ENCODE results near the gene RNF149.
"Not testable (repeated sequence)": the region's sequence is repeated elsewhere in the genome, so short reads cannot be mapped to it uniquely, and the experiment has no call there.

The RNF149 gene

DNA sequence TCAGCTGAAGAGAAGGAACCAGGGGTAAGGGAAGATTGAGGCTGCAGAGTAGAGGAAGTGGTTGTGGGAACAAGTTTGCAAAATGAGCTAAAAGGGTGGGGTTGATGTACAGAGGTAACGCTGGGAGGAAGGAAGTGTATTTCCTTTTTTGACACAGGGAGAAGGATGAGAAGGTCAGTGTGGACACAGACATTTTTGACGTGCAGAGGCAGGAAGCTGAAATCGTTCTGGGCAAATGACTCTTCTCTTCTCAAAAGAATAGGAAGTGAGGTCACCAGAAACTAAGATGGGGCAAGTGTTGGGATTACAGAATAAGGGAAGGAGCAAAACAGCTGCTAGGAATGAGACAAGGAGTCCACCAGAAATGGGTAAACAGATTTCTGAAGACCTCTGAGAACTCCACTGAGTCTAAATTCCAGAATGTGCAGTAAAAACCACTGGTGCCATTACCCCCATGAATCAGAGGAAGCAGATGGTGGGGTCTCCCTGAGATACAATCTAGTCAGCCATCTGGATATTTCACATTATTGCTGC is 20.0 kb upstream of the RNF149 start:
- H3K27ac ChIP-seq (ENCODE audit: low read length): no peak overlapping the region
- peaks cover 16% of the 10 kb centered on the region for H3K9me3 ChIP-seq (ENCODE audit: insufficient read depth, low read depth, low read length)
- peaks cover 29% of the 10 kb centered on the region for H3K4me1 ChIP-seq (ENCODE audit: insufficient read depth, low read length)
- no peaks in the 10 kb centered on the region for H3K36me3 ChIP-seq (ENCODE audit: insufficient read depth, low read depth, low read length)
- H3K4me3 ChIP-seq (ENCODE audit: low read length): 0 out of 2 replicates have a peak overlapping the region, but pooled peaks have one; percentile 40
- no peaks in the 10 kb centered on the region for H3K27me3 ChIP-seq (ENCODE audit: insufficient read depth, low read length)
- peak overlapping the region; percentile 16; the same call in 1 of the 2 replicates for H3K9ac ChIP-seq (ENCODE audit: low read depth, low read length)

DNA sequence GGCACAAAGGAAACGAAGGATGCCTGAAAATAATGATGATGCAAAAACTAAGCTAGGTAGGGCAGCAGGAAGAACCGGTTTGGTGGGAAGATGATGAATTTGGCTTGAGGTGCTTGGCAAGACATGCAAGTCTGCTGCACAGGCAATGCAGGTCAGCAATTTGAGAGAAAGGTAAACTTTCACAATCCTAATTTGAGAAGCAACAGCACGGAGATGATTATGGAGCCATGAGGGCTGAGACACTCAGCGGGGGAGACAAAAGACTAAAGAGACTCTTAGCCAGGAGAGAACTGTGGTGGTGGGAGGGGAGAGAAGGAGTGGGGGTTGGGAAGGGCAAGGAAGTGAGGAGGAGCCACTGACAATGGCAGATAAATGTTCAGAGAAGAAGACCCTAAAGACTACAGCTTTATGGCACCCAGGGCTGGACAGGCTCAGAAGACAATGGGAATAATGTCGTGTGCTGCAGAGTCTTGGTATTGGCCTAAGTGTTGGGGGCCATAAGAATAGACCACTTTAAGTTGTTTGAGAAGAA is 19.4 kb upstream of the RNF149 start:
- Histone ChIP-seq H3K9ac (ENCODE audit: low read depth, low read length) (peak overlapping the region; percentile 16; the same call in 1 of the 2 replicates), H3K27me3 (ENCODE audit: insufficient read depth, low read length) (no peaks in the 10 kb centered on the region), H3K4me1 (ENCODE audit: insufficient read depth, low read length) (peaks cover 29% of the 10 kb centered on the region), H3K36me3 (ENCODE audit: insufficient read depth, low read depth, low read length) (no peaks in the 10 kb centered on the region), H3K27ac (ENCODE audit: low read length) (peak overlapping the region; percentile 72), H3K9me3 (ENCODE audit: insufficient read depth, low read depth, low read length) (peaks cover 16% of the 10 kb centered on the region), H3K4me3 (ENCODE audit: low read length) (peak overlapping the region; percentile 40; the same call in 1 of the 2 replicates)

DNA sequence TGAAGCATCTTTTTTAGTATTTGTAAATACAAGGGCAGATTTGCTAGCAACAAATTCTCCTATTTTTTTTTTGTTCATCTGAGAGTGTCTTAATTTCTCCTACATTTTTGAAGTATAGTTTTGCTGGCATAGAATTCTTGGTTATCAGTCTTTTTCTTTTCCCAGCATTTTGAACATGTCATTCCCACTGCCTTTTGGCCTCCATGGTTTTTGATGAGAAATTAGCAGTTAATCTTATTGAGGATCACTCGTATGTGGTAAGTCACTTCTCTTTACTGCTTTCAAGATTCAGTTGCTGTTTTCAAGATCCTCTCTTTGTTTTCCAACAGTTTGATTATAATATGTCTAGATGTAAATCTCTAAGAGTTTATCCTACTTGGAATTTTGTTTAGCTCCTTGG is 16.9 kb upstream of the RNF149 start:
- Histone ChIP-seq H3K9me3 (ENCODE audit: insufficient read depth, low read depth, low read length) (peaks cover 16% of the 10 kb centered on the region), H3K4me3 (ENCODE audit: low read length) (no peak overlapping the region), H3K4me1 (ENCODE audit: insufficient read depth, low read length) (peaks cover 23% of the 10 kb centered on the region), H3K36me3 (ENCODE audit: insufficient read depth, low read depth, low read length) (no peaks in the 10 kb centered on the region), H3K27ac (ENCODE audit: low read length) (no peak overlapping the region), H3K27me3 (ENCODE audit: insufficient read depth, low read length) (no peaks in the 10 kb centered on the region), H3K9ac (ENCODE audit: low read depth, low read length) (no peak overlapping the region)

DNA sequence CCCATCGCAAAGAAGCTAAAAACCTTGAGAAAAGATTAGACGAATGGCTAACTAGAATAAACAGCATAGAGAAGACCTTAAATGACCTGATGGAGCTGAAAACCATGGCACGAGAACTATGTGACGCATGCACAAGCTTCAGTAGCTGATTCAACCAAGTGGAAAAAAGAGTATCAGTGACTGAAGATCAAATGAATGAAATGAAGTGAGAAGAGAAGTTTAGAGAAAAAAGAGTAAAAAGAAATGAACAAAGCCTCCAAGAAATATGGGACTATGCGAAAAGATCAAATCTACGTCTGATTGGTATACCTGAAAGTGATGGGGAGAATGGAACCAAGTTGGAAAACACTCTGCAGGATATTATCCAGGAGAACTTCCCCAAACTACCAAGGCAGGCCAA is 8.1 kb upstream of the RNF149 start:
- H3K4me3 ChIP-seq (ENCODE audit: low read length); H3K27me3 ChIP-seq (ENCODE audit: insufficient read depth, low read length); H3K9ac ChIP-seq (ENCODE audit: low read depth, low read length); H3K27ac ChIP-seq (ENCODE audit: low read length); H3K9me3 ChIP-seq (ENCODE audit: insufficient read depth, low read depth, low read length); H3K4me1 ChIP-seq (ENCODE audit: insufficient read depth, low read length); H3K36me3 ChIP-seq (ENCODE audit: insufficient read depth, low read depth, low read length): not testable (repeated sequence)

DNA sequence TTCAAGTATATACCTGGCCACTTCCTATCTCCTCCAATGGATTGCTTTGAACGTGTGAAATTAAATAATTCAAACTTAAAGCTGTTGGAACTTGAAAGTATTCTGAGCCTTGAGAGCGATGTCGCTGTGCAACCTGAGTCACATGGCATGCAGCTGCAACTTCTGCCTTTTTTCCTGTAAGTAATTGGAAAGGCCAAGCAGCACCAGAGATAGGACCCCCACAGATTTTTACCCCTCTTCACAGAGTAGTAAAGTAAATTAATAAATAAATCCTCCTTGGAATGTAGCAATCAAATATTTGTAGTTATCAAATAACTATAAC is 3.2 kb upstream of the RNF149 start:
- Histone ChIP-seq H3K27ac (ENCODE audit: low read length) (no peak overlapping the region), H3K9ac (ENCODE audit: low read depth, low read length) (no peak overlapping the region), H3K36me3 (ENCODE audit: insufficient read depth, low read depth, low read length) (no peaks in the 10 kb centered on the region), H3K4me3 (ENCODE audit: low read length) (no peak overlapping the region), H3K4me1 (ENCODE audit: insufficient read depth, low read length) (peaks cover 3% of the 10 kb centered on the region; the same call in 1 of the 2 replicates), H3K9me3 (ENCODE audit: insufficient read depth, low read depth, low read length) (no peaks in the 10 kb centered on the region; the same call in 1 of the 2 replicates), H3K27me3 (ENCODE audit: insufficient read depth, low read length) (peaks cover 12% of the 10 kb centered on the region)

DNA sequence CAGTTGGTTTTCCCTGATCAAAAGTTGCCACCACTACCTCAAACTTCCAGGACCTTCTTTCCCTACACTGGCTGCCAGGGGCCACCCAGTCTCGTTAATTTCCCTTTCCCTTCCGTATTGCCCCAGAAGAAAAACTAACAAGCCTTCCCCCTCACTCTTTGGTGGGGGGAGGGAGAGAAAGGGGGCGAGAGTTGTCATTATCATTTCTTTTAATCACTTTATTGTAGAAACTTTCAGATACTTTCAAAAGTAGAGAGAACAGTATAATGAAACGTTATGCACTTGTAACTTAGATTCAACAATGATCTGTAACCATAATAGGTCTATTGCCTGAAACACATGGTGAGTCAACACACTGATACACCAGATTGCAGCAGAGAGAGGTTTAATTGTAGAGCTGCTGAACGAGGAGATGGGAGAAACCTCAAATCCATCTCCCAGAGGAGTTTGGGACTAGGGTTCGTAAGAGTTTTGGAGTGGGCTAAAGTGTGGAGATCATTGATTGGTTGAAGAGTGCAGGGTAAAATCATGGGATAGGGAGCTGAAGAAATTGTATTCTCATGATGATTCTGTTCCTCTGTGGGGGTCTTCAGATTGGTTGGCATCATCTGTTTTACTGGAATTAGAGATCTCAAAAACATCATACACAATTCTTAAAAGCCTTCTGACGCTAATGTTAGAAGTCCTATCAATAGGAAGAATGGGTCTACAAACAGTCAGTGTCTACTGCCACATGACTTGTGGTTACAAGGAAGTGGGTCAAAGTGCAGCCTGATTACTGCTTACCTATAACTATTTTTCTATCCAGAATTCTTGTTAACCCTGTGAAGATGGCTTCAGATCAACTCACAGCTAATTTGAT is 2.6 kb upstream of the RNF149 start:
- Histone ChIP-seq H3K4me3 (ENCODE audit: low read length) (no peak overlapping the region), H3K9me3 (ENCODE audit: insufficient read depth, low read depth, low read length) (no peaks in the 10 kb centered on the region; the same call in 1 of the 2 replicates), H3K27me3 (ENCODE audit: insufficient read depth, low read length) (peaks cover 12% of the 10 kb centered on the region), H3K27ac (ENCODE audit: low read length) (no peak overlapping the region), H3K9ac (ENCODE audit: low read depth, low read length) (no peak overlapping the region), H3K36me3 (ENCODE audit: insufficient read depth, low read depth, low read length) (no peaks in the 10 kb centered on the region), H3K4me1 (ENCODE audit: insufficient read depth, low read length) (peaks cover 9% of the 10 kb centered on the region)

DNA sequence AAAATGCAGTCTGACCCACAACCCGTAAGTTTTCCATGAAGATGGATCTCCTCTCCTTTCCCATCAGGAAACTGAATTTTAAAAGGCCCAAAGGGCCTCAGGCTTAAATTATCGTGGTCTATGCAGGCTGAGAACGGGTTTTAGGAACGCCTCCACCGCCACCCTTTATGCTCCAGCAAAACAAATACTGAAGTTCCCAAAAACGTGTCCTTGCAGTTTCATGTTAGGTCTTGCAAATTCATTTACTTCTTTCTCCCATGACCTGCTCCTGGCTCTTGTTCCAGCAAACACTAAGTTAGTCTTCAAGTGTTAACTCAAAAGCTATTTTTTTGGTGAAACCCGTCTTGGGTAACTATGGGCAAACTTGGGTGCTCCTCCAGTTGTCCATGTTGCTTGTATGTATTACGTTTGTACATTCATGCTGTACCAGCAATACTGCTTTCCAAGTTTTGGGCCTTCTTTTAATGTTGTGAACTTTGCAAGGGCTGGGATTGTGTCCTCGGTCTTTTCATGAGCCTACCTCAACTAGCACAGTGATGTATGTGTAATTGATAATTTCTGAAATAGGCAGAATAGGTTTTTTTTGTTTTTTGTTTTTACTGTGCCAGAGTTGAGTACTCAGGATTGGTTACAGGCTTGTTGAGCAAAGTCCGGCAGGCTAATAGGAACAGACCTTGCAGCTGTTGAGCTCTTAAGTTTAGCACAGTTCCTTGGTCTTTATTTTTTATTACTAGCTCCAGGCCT is 1.8 kb upstream of the RNF149 start:
- H3K9ac ChIP-seq (ENCODE audit: low read depth, low read length): no peak overlapping the region
- no peaks in the 10 kb centered on the region for H3K36me3 ChIP-seq (ENCODE audit: insufficient read depth, low read depth, low read length)
- H3K4me1 ChIP-seq (ENCODE audit: insufficient read depth, low read length): peaks cover 15% of the 10 kb centered on the region
- no peaks in the 10 kb centered on the region; the same call in 1 of the 2 replicates for H3K9me3 ChIP-seq (ENCODE audit: insufficient read depth, low read depth, low read length)
- H3K27ac ChIP-seq (ENCODE audit: low read length): no peak overlapping the region
- H3K4me3 ChIP-seq (ENCODE audit: low read length): no peak overlapping the region
- H3K27me3 ChIP-seq (ENCODE audit: insufficient read depth, low read length): peaks cover 12% of the 10 kb centered on the region

DNA sequence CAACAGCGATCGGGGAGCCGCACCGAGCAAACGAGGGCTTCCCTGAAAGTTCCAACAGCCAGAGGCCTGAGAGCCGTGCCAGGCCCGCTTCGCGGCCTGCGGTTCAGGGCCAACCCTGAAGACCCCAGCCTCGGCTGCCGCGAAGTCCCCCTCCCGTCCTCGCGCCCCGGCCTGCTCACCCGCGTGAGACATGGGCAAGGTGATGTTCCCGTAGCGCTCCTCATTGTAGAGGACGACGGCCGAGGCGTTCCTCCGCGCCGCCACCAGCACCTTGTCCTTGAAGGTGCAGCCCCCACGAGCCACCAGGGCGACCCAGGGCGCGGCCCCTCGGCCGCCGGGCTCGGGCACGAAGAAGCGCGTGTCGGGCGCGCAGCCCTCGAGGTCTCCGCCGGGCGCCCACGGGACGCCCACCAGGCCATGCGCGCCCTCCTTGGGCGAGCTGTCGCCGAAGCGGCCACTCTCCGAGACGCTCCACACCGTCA is 510 bp downstream of the RNF149 start:
- H3K4me1 ChIP-seq (ENCODE audit: insufficient read depth, low read length): peaks cover 15% of the 10 kb centered on the region
- peak overlapping the region; percentile 81 for H3K9ac ChIP-seq (ENCODE audit: low read depth, low read length)
- no peak overlapping the region for H3K27ac ChIP-seq (ENCODE audit: low read length)

DNA sequence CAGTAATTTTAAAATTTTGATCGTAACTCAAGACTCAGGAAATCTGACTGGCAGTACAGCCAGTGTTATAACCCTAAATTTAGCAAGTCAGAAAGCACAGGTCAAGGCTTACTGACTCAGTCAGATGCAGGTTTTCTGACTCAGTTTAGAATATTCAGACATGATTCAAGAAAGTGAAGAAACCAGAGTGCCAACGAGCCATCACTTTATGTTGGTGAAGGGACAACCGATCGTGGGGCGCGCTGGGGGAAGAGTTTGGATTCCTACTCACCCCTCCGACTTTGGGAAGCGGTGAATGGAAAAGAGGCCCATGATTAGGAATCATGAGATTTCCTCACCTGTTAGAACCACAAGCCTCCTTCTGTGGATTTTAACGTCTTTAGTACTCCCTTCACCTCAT is 998 bp downstream of the RNF149 start:
- peaks cover 15% of the 10 kb centered on the region for H3K4me1 ChIP-seq (ENCODE audit: insufficient read depth, low read length)
- H3K4me3 ChIP-seq (ENCODE audit: low read length): peak overlapping the region; percentile 85
- H3K9me3 ChIP-seq (ENCODE audit: insufficient read depth, low read depth, low read length): no peaks in the 10 kb centered on the region; the same call in 1 of the 2 replicates
- H3K36me3 ChIP-seq (ENCODE audit: insufficient read depth, low read depth, low read length): no peaks in the 10 kb centered on the region
- H3K27me3 ChIP-seq (ENCODE audit: insufficient read depth, low read length): peaks cover 12% of the 10 kb centered on the region
- no peak overlapping the region for H3K27ac ChIP-seq (ENCODE audit: low read length)
- H3K9ac ChIP-seq (ENCODE audit: low read depth, low read length): peak overlapping the region; percentile 81; the same call in 1 of the 2 replicates

More for the DNA sequence above, 510 bp downstream of the RNF149 start:
- peaks cover 12% of the 10 kb centered on the region for H3K27me3 ChIP-seq (ENCODE audit: insufficient read depth, low read length)
- H3K36me3 ChIP-seq (ENCODE audit: insufficient read depth, low read depth, low read length): no peaks in the 10 kb centered on the region
- H3K9me3 ChIP-seq (ENCODE audit: insufficient read depth, low read depth, low read length): no peaks in the 10 kb centered on the region; the same call in 1 of the 2 replicates
- peak overlapping the region; percentile 85 for H3K4me3 ChIP-seq (ENCODE audit: low read length)

DNA sequence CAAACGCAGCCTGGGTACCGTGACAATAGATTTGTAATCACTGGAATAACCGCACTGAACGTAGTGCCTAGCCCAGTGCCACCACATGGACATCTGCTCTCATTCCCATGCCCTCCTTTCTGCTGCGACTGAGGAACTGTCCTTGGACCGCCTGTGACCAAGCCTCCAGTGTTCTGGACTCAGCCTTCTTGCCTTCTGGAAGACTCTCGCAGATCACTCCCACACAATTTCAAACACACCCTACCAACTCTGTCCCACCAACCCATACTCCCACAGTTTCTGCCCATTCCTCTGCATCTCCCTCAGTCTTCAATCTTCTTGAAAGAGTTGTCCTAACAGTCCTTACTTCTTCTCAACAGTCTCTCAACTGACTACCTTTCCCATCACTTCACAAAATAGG is 2.1 kb downstream of the RNF149 start:
- no peak overlapping the region for H3K27ac ChIP-seq (ENCODE audit: low read length)
- peak overlapping the region; percentile 1; the same call in 1 of the 2 replicates for H3K9ac ChIP-seq (ENCODE audit: low read depth, low read length)
- peaks cover 15% of the 10 kb centered on the region for H3K4me1 ChIP-seq (ENCODE audit: insufficient read depth, low read length)

DNA sequence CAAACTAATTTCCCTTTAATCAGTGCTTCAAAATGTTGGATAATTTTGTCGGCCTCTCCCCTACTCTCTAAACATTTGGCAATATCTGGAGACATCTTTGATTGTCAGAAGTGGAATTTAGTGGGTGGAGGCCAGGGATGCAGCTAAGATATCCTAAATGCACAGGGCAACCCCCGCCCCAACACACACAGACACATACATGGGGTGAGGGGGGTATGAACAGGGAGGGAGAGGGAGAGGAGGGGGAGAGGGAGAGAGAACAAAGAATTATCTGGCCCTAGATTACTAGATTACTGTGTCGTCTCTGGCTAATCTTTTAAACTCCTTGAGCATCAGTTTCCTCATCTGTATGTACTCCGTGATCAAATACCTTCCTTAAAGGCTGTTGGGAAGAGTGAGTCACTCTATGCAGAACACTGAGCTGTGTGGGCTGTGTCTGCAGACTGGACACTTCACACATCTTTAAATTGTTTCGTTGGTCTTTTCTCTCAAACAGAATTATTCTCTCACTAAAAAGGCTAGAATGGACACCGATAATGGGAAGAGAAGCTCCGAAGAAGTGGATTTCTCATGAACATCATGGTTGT is 2.9 kb downstream of the RNF149 start:
- Histone ChIP-seq H3K9me3 (ENCODE audit: insufficient read depth, low read depth, low read length) (no peaks in the 10 kb centered on the region), H3K9ac (ENCODE audit: low read depth, low read length) (no peak overlapping the region; the same call in 1 of the 2 replicates), H3K36me3 (ENCODE audit: insufficient read depth, low read depth, low read length) (peaks cover 3% of the 10 kb centered on the region; the same call in 1 of the 2 replicates), H3K4me3 (ENCODE audit: low read length) (peak overlapping the region; percentile 85; the same call in 1 of the 2 replicates), H3K4me1 (ENCODE audit: insufficient read depth, low read length) (peaks cover 15% of the 10 kb centered on the region), H3K27ac (ENCODE audit: low read length) (no peak overlapping the region), H3K27me3 (ENCODE audit: insufficient read depth, low read length) (peaks cover 12% of the 10 kb centered on the region)

More for the DNA sequence above, 2.1 kb downstream of the RNF149 start:
- Histone ChIP-seq H3K27me3 (ENCODE audit: insufficient read depth, low read length) (peaks cover 12% of the 10 kb centered on the region), H3K36me3 (ENCODE audit: insufficient read depth, low read depth, low read length) (peaks cover 3% of the 10 kb centered on the region; the same call in 1 of the 2 replicates), H3K9me3 (ENCODE audit: insufficient read depth, low read depth, low read length) (no peaks in the 10 kb centered on the region), H3K4me3 (ENCODE audit: low read length) (peak overlapping the region; percentile 85)

All from iPS-20b (cell line).